ENCODE data around the gene MRPS15.

GRCh38 chr1:36502616-36503015 lies 38.4 kb upstream of the MRPS15 start:
- TF ChIP-seq ZNF12 (CRISPR knock-in tag; IDR thresholded peaks at IDR 0.05) = no peak
- no peak for TF ChIP-seq ZNF207 (IDR thresholded peaks at IDR 0.05; ENCODE audit: borderline replicate concordance)
- no peak for TF ChIP-seq ZBTB33 (CRISPR knock-in tag; IDR thresholded peaks at IDR 0.05)
- no peak for TF ChIP-seq NBN (conservative IDR thresholded peaks at IDR 0.05)
- no peak for TF ChIP-seq HIC2 (CRISPR knock-in tag; IDR thresholded peaks at IDR 0.05; ENCODE audit: low read depth)
- TF ChIP-seq CTCF (CRISPR knock-in tag; IDR thresholded peaks at IDR 0.05) = no peak
- TF ChIP-seq HDAC2 (CRISPR knock-in tag; IDR thresholded peaks at IDR 0.05) = no peak
- no peak for TF ChIP-seq EZH2 (conservative IDR thresholded peaks at IDR 0.05; ENCODE audit: low read depth, low read length)
- TF ChIP-seq PLRG1 (conservative IDR thresholded peaks at IDR 0.05) = no peak
- no peak for TF ChIP-seq POLR2AphosphoS2 (IDR thresholded peaks at IDR 0.05; ENCODE audit: low read depth, low read length)
- TF ChIP-seq ZNF354B (CRISPR knock-in tag; IDR thresholded peaks at IDR 0.05) = no peak
- no peak for TF ChIP-seq HINFP (CRISPR knock-in tag; IDR thresholded peaks at IDR 0.05; ENCODE audit: low read depth)
- no peak for TF ChIP-seq HOXA7 (CRISPR knock-in tag; IDR thresholded peaks at IDR 0.05)
- no peak for TF ChIP-seq YY1 (IDR thresholded peaks at IDR 0.05; ENCODE audit: insufficient read depth, insufficient replicate concordance, low read depth, low read length)

All from HepG2 (cell line).